Nephron progenitor cell (in vitro differentiated cells): ENCODE data around the gene PDPR.
A peak's percentile ranks its signal among the peaks of the same experiment; 100 is the strongest.
"Not testable (repeated sequence)": the region's sequence is repeated elsewhere in the genome, so short reads cannot be mapped to it uniquely, and the experiment has no call there.

ENCODE experiments used
- DNase-seq: peaks from one replicate; pipeline ENCODE4 v3.0.0; 2021
- H3K27ac Mint-ChIP-seq: 2 replicates; pipeline ENCODE4 v1.8.0; 2021; ENCODE audit warnings: mild to moderate bottlenecking, moderate library complexity, mixed read lengths
- H3K27me3 Mint-ChIP-seq: 2 replicates; pipeline ENCODE4 v1.8.0; 2021; ENCODE audit warnings: mild to moderate bottlenecking, low read depth, mixed read lengths; ENCODE audit not compliant: poor library complexity
- H3K36me3 Mint-ChIP-seq: 2 replicates; pipeline ENCODE4 v1.8.0; 2021; ENCODE audit warnings: low read depth, mixed read lengths
- H3K4me1 Mint-ChIP-seq: 2 replicates; pipeline ENCODE4 v1.8.0; 2021; ENCODE audit warnings: mixed read lengths
- H3K4me3 Mint-ChIP-seq: 2 replicates; pipeline ENCODE4 v1.8.0; 2021; ENCODE audit warnings: mild to moderate bottlenecking, moderate library complexity, mixed read lengths
- H3K9me3 Mint-ChIP-seq: 2 replicates; pipeline ENCODE4 v1.8.0; 2021; ENCODE audit warnings: mild to moderate bottlenecking, moderate library complexity, mixed read lengths

The PDPR gene

GRCh38 chr16:70190574-70190973 lies 76.4 kb downstream of the PDPR start:
- H3K4me3 Mint-ChIP-seq, H3K27me3 Mint-ChIP-seq, H3K36me3 Mint-ChIP-seq, DNase-seq, H3K27ac Mint-ChIP-seq, H3K4me1 Mint-ChIP-seq, H3K9me3 Mint-ChIP-seq: not testable (repeated sequence)

GRCh38 chr16:70196683-70197300 lies 82.7 kb downstream of the PDPR start:
- peaks cover 12% of the 10 kb centered on the region for H3K4me1 Mint-ChIP-seq
- H3K27ac Mint-ChIP-seq, H3K4me3 Mint-ChIP-seq, H3K27me3 Mint-ChIP-seq, H3K9me3 Mint-ChIP-seq, DNase-seq, H3K36me3 Mint-ChIP-seq: not testable (repeated sequence)

GRCh38 chr16:70197611-70198010 lies 83.5 kb downstream of the PDPR start:
- H3K4me3 Mint-ChIP-seq, DNase-seq, H3K9me3 Mint-ChIP-seq, H3K36me3 Mint-ChIP-seq, H3K27me3 Mint-ChIP-seq: not testable (repeated sequence)
- peak overlapping the region; percentile 57 for H3K27ac Mint-ChIP-seq
- H3K4me1 Mint-ChIP-seq, result peaks cover 12% of the 10 kb centered on the region

GRCh38 chr16:70198230-70198629 lies 84.1 kb downstream of the PDPR start:
- DNase-seq, H3K4me3 Mint-ChIP-seq, H3K27me3 Mint-ChIP-seq, H3K27ac Mint-ChIP-seq, H3K9me3 Mint-ChIP-seq, H3K36me3 Mint-ChIP-seq: not testable (repeated sequence)
- peaks cover 12% of the 10 kb centered on the region for H3K4me1 Mint-ChIP-seq

GRCh38 chr16:70198666-70199065 lies 84.5 kb downstream of the PDPR start:
- H3K36me3 Mint-ChIP-seq, H3K4me3 Mint-ChIP-seq, H3K9me3 Mint-ChIP-seq: not testable (repeated sequence)

GRCh38 chr16:70199170-70199569 lies 85.0 kb downstream of the PDPR start:
- peaks cover 12% of the 10 kb centered on the region for H3K4me1 Mint-ChIP-seq

More at GRCh38 chr16:70198666-70199065, 84.5 kb downstream of the PDPR start:
- not testable (repeated sequence) for DNase-seq, H3K27ac Mint-ChIP-seq, H3K27me3 Mint-ChIP-seq
- H3K4me1 Mint-ChIP-seq, result peaks cover 12% of the 10 kb centered on the region

GRCh38 chr16:70200063-70200462 lies 85.9 kb downstream of the PDPR start:
- not testable (repeated sequence) for DNase-seq, H3K9me3 Mint-ChIP-seq, H3K36me3 Mint-ChIP-seq, H3K27ac Mint-ChIP-seq, H3K27me3 Mint-ChIP-seq, H3K4me3 Mint-ChIP-seq, H3K4me1 Mint-ChIP-seq

More at GRCh38 chr16:70199170-70199569, 85.0 kb downstream of the PDPR start:
- DNase-seq, H3K4me3 Mint-ChIP-seq, H3K27me3 Mint-ChIP-seq, H3K9me3 Mint-ChIP-seq, H3K36me3 Mint-ChIP-seq: not testable (repeated sequence)
- H3K27ac Mint-ChIP-seq, result peak overlapping the region; percentile 66

GRCh38 chr16:70203508-70203907 lies 89.4 kb downstream of the PDPR start:
- not testable (repeated sequence) for DNase-seq, H3K27me3 Mint-ChIP-seq, H3K4me3 Mint-ChIP-seq, H3K4me1 Mint-ChIP-seq, H3K27ac Mint-ChIP-seq
- Mint-ChIP-seq H3K9me3 (peaks cover 18% of the 10 kb centered on the region), H3K36me3 (peaks cover 30% of the 10 kb centered on the region)

GRCh38 chr16:70204010-70204409 lies 89.9 kb downstream of the PDPR start:
- not testable (repeated sequence) for DNase-seq, H3K27me3 Mint-ChIP-seq, H3K4me1 Mint-ChIP-seq, H3K4me3 Mint-ChIP-seq, H3K27ac Mint-ChIP-seq
- Mint-ChIP-seq H3K36me3 (peaks cover 30% of the 10 kb centered on the region), H3K9me3 (peaks cover 18% of the 10 kb centered on the region)

- Mint-ChIP-seq H3K36me3 (peaks cover 35% of the 10 kb centered on the region), H3K9me3 (peaks cover 22% of the 10 kb centered on the region)
- not testable (repeated sequence) for DNase-seq, H3K4me3 Mint-ChIP-seq, H3K27me3 Mint-ChIP-seq, H3K4me1 Mint-ChIP-seq, H3K27ac Mint-ChIP-seq
Observed at GRCh38 chr16:70204668-70205405, 90.7 kb downstream of the PDPR start.

GRCh38 chr16:70206382-70206781 lies 92.2 kb downstream of the PDPR start:
- H3K9me3 Mint-ChIP-seq, result peaks cover 27% of the 10 kb centered on the region
- not testable (repeated sequence) for DNase-seq, H3K4me1 Mint-ChIP-seq, H3K27ac Mint-ChIP-seq, H3K27me3 Mint-ChIP-seq, H3K4me3 Mint-ChIP-seq
- H3K36me3 Mint-ChIP-seq, result peaks cover 49% of the 10 kb centered on the region
